GM19395 (cell line): ENCODE measurements around the gene TSSK1B.
"Not testable (repeated sequence)": the region's sequence is repeated elsewhere in the genome, so short reads cannot be mapped to it uniquely, and the experiment has no call there.

Source experiments
- ATAC-seq: cut with Tn5 transposase; IDR thresholded peaks from one replicate; pipeline ENCODE4 v1.9.1; 2021; ENCODE audit warnings: mild to moderate bottlenecking, moderate library complexity; ENCODE audit not compliant: unreplicated experiment

TSSK1B gene

DNA sequence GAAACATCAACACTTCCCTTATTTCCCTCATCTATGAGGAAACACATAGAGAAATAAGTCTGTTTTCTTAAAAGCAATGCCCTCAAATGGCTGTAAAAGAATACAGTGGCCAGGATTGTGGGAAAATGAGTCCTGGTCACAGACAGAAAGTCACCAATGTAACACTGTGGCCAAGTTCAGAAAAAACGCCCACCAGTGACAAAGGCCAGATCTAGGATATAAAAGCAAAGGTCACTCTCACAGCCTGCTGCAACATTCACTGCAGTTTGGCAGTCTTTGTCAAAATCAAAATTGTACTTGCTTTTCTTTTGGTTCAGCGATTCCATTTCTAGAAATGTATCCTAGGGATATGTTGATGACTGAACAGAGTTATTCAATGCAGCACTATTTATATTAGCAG is 30.5 kb downstream of the TSSK1B start:
- ATAC-seq: no peak

DNA sequence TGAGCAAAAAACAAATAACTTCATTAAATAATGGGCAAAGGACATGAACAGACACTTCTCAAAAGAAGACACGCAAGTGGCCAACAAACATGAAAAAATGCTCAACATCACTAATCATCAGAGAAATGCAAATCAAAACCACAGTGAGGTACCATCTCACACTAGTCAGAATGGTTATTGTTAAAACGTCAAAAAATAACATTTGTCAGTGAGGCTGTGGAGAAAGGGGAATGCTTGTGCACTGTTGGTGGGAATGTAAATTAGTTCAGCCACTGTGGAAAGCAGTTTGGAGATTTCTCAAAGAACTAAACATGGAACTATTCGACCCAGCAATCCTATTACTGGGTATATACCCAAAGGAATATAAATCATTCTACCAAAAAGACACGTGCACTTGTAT is 36.8 kb downstream of the TSSK1B start:
- ATAC-seq: not testable (repeated sequence)

- no peak for ATAC-seq
These were observed 37.7 kb downstream of the TSSK1B start for GRCh38 chr5:113397046-113397445.

DNA sequence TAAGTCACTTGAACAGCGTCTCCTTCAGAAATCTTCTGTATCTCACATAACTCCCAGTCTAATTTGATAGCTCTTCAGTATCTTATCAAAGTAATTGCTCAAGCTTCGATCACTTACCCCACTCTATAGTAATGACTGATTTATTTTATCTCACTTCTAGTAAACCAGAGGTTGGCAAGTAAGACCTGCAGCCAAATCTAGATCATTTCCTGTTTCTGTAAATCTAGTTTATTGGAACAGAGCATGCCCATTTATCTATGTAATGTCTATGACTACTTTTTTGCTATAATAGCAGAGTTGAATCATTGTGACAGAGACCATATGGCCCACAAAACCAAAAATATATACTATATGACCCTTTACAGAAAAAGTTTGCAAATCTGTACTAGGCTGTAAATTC is 40.1 kb downstream of the TSSK1B start:
- ATAC-seq: no peak

DNA sequence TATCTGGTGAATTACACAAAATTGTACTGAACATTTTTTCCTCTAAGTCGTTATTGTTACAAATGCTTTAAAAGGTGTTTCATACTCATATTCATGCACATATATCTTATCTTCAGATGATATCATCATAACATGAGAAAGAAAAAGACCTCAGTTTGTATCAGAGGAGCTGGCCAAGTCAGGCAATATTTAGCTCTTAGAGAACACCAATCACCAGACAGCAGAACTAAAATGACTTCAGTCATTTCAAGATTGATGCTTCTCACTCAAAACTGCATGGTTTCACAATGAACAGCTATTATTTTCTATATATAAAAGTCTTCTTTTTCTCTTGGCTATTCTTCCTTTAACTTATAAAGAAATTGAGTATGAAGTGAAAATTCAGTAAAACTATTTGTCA is 44.6 kb downstream of the TSSK1B start:
- ATAC-seq: no peak

DNA sequence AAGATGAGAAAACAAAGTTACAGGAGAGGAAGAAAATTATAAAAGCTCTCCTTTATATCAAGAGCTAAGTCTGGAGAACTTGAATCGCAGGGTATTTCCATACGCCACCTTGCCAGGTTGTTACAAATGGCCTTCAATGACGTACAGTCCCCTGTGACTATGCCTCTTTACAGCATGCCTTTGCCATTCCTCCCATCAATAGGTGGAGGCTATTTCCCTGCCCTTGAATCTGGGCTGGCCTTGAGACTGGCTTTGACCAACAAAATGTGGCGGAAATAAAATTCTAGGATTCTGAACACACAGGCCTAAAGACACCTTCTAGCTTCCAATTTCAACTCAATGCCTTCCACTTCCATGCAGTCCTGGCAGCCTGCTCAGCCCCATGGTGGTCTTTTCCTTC is 45.7 kb downstream of the TSSK1B start:
- ATAC-seq: no peak

DNA sequence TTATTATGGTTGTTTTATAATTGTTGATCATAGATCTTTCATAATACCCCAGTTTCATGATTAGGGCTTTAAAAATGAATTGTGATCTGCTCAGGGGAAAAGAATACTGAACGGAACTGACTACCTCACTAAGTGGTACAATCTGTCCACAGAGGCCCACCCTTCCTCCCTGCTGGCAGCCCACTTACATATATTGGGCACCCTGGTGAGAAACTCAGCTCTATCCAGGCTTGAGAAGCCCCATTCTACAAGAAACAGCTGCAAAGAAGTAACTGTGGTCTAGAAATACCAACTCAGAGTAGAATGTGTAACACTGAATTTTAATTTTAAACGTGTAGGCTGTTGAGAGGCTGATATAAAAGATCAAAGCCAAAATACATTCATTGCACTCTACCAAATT is 46.9 kb downstream of the TSSK1B start:
- ATAC-seq: no peak

DNA sequence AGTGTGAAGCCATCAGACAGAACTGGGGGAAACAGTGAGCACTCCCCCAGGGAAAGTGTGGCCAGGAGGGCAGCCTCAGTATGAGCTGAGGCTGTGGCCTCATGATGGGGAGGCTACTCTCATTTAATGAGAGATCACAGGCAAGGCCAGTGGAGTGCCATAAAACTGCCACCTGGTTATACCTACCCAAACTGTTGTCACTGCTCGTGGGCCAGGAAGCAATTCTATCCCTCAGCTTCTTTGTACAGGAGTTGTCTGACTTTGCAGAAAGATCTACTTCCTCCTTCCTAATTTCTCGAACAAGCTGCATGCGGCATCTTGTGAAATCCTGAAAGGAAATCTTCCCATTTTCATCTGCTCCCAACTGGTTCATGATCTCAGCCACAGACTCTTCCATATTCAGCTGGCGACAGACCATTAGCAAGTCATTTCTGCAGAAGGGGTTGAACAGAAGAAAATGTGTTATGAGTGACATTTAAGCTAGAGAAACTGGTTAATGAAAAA is 50.0 kb downstream of the TSSK1B start:
- ATAC-seq: no peak

DNA sequence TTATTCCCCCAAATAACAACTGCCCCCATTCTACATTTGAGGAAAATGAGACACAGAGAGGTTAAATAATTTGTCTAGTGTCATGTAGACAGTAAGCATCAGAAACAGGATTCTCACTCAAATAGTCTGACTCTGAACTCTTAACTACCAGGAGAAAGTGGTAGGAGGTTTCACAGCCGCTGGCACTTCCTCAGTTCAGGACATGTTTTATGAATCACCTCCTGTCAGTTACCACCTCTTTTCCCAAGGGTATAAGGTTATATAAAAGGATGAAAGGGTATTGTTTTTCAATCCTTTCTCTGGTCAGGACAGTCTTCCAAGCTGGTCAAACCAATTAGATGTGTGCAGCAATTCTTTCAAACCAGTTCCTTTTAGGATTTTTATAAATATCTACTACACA is 52.1 kb downstream of the TSSK1B start:
- no peak for ATAC-seq
